Renal pelvis (tissue), 4 donors: ENCODE data around the gene MROH8. TPM values are rescaled to one million over a fixed set of nuclear protein-coding genes. Genes with fewer than 3 reads are reported as not detected.

Source experiments
- DNase-seq: peaks from one replicate; pipeline ENCODE4 v3.0.0-alpha.2; 2013
- polyA plus RNA-seq, 3 donors: library from polyadenylated mRNA; unstranded; fragments of 120-200 nt; gene quantifications; one replicate each; pipeline ENCODE4 v1.2.1, GENCODE V29; 2013; ENCODE audit not compliant: insufficient read length in 3 of 3

The MROH8 gene
- polyA plus RNA-seq, 3 donors: 7.2 to 9.0 (median 8.0) TPM

- no peak for DNase-seq
These were observed 21.8 kb upstream of the MROH8 start for GRCh38 chr20:37200926-37201826.

DNA sequence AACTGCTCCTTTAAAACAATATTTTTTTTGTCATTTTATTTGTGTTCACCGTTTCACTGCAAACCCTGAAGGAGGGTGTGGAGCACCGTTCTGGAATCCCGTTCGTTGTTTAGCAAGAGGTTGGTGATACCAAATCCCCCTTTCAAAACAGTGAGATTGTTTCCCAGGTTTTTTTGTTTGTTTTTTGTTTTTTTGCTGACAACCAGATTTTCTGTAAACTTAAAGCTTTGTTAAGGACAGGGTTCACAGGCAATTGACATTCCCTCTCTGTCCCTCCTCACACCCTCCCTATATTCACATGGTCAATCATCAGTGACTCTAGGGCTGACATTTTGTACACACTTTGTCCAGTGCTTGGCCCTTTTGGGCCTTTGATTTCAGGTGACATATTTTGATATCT, 21.0 kb upstream of the MROH8 start:
- DNase-seq: no peak

GRCh38 chr20:37198932-37199660, 19.7 kb upstream of the MROH8 start:
- DNase-seq: no peak

- no peak for DNase-seq
These were observed 15.5 kb upstream of the MROH8 start for GRCh38 chr20:37194621-37195417.

- no peak for DNase-seq
These were observed 14.5 kb upstream of the MROH8 start for GRCh38 chr20:37193821-37194220.

- DNase-seq: no peak
These were observed 13.9 kb upstream of the MROH8 start for GRCh38 chr20:37193226-37193625.

- DNase-seq: peak; percentile 69
These were observed 12.9 kb upstream of the MROH8 start for GRCh38 chr20:37192137-37192854.

DNA sequence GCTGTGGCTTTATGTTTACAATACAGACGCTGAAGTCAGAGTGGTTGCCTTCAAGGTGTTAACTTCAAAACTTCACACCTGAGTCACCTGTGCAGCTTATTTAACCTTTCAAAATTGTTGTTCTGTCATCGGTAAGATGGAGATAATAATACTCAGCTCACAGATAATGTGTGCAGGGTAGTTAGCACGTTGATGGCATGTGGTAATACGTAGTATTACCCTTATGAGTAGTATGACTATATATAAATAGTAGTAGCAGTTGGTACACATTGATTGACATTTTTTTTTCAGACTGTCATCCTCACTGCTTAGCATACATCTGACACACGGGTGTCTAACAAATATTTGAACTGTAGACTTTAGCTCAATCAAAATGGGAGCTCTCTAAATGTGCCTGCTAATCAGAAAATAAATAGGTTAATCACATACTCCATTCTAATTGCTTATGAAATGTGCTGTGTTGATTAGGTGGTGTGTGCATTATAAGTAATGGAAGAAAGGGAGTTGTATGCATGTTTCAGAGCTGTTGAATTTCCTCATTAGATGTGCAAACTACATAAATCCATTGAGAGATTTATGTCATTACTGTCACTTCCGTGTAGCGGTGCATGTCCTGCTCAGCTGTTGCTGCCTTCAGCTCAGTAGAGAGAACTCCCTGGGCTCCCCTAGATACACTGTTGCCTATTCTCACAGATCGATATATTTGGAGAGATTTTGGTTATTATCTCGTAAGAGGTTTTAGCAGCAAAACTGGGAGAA, 11.2 kb upstream of the MROH8 start:
- DNase-seq: no peak

DNA sequence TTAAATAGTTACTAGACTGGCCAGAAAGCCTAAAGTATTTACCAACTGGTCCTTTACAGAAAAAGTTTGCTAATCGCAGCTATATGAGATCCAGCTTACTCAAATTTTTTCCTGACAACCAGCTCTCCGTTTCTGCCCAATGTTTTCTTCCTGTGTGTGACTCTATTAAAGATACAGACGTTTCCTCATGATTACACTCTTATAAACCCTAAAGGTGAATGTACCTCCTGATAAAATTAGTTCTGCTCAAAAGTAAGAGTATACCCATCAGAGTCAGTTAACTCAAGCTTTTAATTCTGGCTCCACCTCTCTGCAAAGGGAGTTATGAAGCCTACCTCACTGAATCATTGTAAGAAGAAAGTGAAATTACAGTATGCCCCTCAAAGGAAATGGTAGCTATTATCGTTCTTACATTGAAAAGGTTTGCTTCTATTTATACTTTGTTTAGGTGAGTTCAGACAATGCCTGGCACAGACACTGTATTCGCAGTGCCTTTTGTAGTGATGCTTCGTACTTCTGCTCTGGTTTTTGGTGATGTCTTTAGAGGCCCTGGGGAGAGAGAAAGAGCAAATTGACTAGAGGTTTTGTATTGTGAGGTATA, 10.2 kb upstream of the MROH8 start:
- no peak for DNase-seq

- DNase-seq: no peak
These were observed 9.4 kb upstream of the MROH8 start for GRCh38 chr20:37188787-37189186.

- no peak for DNase-seq
These were observed 6.3 kb upstream of the MROH8 start for GRCh38 chr20:37185686-37186085.

DNA sequence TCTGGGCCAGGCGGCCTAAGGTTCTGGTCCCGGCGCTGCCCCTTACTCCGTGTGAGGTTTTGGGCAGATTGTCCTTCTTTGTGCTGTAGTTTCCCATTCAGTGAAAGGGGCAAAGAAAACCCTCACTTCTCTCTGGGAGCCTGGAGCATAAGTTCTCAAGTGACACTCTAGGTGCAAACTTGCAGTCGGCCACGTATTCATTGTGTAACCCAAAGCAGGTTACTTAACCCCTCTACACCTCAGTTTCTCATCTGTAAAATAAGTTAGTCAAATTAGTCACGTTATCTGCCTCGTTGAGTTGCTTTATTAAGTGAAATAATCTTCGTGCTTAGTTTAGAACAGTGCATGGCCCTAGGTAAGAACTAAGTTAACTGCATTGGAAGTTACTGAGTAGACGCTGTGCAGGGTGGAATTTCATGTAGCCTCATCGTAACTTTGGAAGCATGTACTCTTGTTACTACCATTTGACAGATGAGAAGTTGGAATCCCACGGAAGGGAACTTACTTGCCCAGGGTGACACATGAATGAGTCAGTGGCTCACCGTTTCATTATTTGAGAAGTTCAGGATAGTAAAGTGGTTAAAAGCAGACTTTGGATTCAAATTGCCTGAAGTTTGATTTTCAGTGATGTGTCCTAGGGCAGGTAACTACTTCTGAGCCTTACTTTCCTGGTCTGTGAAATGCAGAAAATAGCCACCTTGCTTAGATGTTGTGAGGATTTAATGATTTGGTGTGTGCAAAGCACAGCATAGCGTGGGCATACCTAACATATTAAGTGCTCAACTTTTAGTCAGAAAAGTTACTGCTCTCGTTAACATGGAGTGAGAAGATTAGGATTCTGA, 556 bp upstream of the MROH8 start:
- peak; percentile 9 for DNase-seq

DNA sequence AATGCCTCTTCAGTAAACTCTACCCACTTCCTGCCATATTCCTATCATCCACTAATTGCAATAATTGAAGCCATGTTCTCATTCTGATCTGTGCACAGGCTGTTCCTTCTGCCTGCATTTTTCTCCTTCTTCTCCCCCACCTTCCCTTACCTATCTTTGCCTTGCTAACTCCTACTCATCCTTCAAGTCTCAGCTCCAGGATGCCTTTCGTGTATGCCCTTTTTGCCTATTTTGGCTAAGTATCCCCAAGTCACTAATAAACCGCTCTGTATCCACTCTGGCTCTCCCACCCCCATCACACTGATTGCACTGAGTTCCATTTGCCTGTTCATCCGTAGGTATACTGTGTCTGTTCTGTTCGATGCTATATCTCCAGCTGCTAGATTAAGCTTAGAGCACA, 6.5 kb downstream of the MROH8 start:
- no peak for DNase-seq

DNA sequence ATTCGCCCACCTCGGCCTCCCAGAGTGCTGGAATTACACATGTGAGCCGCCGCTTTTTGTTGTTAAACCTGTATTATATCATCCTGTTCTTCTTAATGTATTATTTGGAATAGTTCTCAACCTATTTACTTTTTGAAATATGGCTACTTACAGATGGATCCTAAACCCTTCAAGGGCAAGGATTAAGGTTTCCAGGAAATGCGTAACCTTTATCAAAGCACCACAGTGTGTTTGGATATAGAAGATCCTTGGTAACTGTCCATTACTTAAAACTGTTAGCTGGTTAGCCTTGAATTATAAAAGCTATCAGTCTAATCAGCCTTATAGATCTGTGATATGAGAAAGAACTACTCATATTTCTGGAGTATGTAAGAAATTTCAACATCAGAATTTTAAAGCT, 12.5 kb downstream of the MROH8 start:
- DNase-seq: no peak

DNA sequence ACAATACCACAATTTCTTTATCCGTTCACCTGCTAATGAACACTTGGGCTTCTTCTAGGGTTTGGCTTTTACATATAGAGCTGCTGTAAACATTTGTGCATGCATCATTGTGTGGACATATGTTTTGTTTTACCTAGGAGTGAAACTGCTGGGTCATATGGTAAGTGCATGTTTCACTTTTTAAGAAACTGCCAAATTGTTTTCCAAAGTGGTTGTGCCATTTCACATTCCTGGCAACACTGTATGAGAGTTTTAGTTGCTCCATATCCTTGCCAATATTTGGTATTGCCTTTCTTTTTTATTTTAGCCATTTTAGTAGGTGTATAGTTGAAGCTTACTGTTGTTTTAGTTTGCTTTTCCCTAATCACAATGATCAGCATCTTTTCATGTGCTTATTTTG, 14.3 kb downstream of the MROH8 start:
- DNase-seq: no peak

- DNase-seq: no peak
These were observed 15.4 kb downstream of the MROH8 start for GRCh38 chr20:37163832-37164554.

DNA sequence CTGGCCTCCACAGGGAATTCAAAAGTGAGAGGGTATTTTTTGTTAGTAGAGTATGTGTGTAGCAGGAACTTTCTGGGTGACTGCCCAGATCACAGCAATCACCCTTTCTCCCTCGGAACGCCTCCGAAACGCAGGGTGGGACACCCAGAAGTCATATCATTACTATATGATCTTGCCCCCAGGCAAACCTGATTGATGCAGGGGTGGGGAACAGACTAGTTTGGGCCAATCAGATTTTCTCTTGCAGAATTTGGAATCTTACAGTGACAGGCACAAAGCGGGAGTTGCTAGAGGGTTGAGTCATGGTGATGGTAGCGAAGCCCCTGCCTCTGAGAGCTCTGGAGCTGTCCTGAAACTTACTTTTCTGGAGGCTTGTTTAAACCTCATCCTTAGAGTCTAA, 16.7 kb downstream of the MROH8 start:
- no peak for DNase-seq

DNA sequence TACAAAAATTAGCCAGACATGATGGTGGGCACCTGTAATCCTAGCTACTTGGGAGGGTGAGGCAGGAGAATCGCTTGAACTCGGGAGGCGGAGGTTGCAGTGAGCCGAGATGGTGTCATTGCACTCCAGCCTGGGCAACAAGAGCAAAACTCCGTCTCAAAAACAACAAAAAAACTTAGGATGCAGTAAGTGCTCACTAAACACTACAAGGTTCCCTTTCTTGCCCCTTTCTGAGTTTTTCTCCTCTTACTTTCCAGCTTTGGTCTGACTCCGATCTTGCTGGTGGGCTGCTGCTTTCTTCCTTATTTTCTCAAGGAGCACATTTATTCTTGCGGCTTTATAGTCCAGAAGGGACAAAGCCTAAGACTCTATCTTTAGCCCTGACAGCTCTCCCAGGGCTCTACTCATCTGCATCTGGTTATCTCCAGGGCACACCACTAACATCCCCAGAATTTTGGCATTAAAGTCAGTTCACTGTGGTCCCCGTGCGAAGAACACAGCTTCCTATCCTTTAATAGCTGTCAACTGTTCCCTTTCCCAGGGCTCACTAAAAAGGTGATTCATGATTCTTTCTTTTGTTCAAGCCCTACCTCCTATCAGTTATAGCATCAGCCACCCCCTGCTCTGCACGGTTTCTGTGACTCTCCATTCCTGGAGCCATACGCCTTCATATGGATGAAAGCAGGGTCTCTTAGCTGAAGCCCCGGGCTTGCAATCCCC, 17.4 kb downstream of the MROH8 start:
- DNase-seq: no peak
